Endothelial cell of umbilical vein (primary cell): ENCODE results near the gene ELANE. TPM values are rescaled to one million over a fixed set of nuclear protein-coding genes. Genes with fewer than 3 reads are reported as not detected.

Experiments used
- BruUV-seq: library from RNA; stranded (reverse); fragments of 400-500 nt; replicated peaks from 2 replicates; lab custom pipeline; 2021; lab: Mats Ljungman, UMichigan
- CTCF ChIA-PET: fragments of 300-600, 350-600 bp; sonication (Branson Sonifier 250); formaldehyde crosslinking; loops from one replicate; lab custom pipeline; 2021; ENCODE audit warnings: antibody characterized with exemption, inconsistent platforms; lab: Charles Lee
- POLR2A ChIA-PET: fragments of 300-600, 350-600 bp; sonication (Branson Sonifier 250); formaldehyde crosslinking; loops from one replicate; lab custom pipeline; 2021; ENCODE audit warnings: antibody characterized with exemption, inconsistent platforms; lab: Charles Lee
- DNase-seq: peaks from one replicate; pipeline ENCODE4 v3.0.0-alpha.2; 2011; ENCODE audit warnings: low read depth, low spot score
- FAIRE-seq: peaks from 2 replicates; lab custom pipeline; 2011; peaks lifted over from hg19 to GRCh38; lab: Jason Lieb, UNC
- H2AFZ ChIP-seq: 2 replicates; pipeline ENCODE4 v1.6.0; 2012; ENCODE audit warnings: low read depth, low read length, control low read depth, inconsistent platforms
- H3K27ac ChIP-seq: 2 replicates; pipeline ENCODE4 v1.5.1; 2011; ENCODE audit warnings: low read depth, mild to moderate bottlenecking, control low read depth, low read length, moderate library complexity; ENCODE audit not compliant: insufficient read depth
- H3K27me3 ChIP-seq, 2 experiments: 2 replicates each; pipeline versions ENCODE4 v1.6.0 to v1.6.1; 2011; ENCODE audit warnings: low read length in 2 of 2, mixed read lengths in 1 of 2; ENCODE audit not compliant: control insufficient read depth in 2 of 2, insufficient read depth in 2 of 2
- H3K36me3 ChIP-seq, 2 experiments: 2 replicates in 1 of 2; 3 replicates in 1 of 2; pipeline ENCODE4 v1.5.1; 2011; ENCODE audit warnings: low read length in 2 of 2, mild to moderate bottlenecking in 1 of 2, moderate library complexity in 1 of 2; ENCODE audit not compliant: control insufficient read depth in 2 of 2, insufficient read depth in 2 of 2; ENCODE audit errors: extremely low read depth in 1 of 2
- H3K4me1 ChIP-seq: 3 replicates; pipeline ENCODE4 v1.5.1; 2011; ENCODE audit warnings: mild to moderate bottlenecking, low read length; ENCODE audit not compliant: control insufficient read depth, insufficient read depth; ENCODE audit errors: extremely low read depth
- H3K4me2 ChIP-seq: 2 replicates; pipeline ENCODE4 v1.6.1; 2011; ENCODE audit warnings: low read length, control low read depth, mixed read lengths; ENCODE audit not compliant: insufficient read depth
- H3K4me3 ChIP-seq, 3 experiments: fragments of 200-600 bp in 1 of 3; sonication (generic), shearing (Covaris generic) in 1 of 3; replicated peaks in 1 of 3; 2 replicates each; pipeline ENCODE4 v1.5.1; 2011 to 2016; ENCODE audit warnings: control low read depth in 3 of 3, low read length in 3 of 3, mild to moderate bottlenecking in 2 of 3, inconsistent platforms in 1 of 3, low read depth in 1 of 3, moderate library complexity in 1 of 3; ENCODE audit not compliant: insufficient read depth in 1 of 3
- H3K79me2 ChIP-seq: 2 replicates; pipeline ENCODE4 v1.6.0; 2012; ENCODE audit warnings: low read length, inconsistent platforms; ENCODE audit not compliant: control insufficient read depth, insufficient read depth
- H3K9ac ChIP-seq: replicated peaks from 2 replicates; pipeline ENCODE3; 2011; ENCODE audit warnings: low read length, control low read depth; ENCODE audit not compliant: insufficient read depth; ENCODE audit errors: extremely low read depth
- H3K9me1 ChIP-seq: replicated peaks from 3 replicates; pipeline ENCODE4 v1.6.0; 2011; ENCODE audit warnings: mild to moderate bottlenecking, low read length; ENCODE audit not compliant: control insufficient read depth, insufficient read depth; ENCODE audit errors: extremely low read depth
- H3K9me3 ChIP-seq: replicated peaks from 2 replicates; pipeline ENCODE4 v1.5.1; 2012; ENCODE audit warnings: low read length, inconsistent platforms; ENCODE audit not compliant: control insufficient read depth, insufficient read depth
- H4K20me1 ChIP-seq: replicated peaks from 2 replicates; pipeline ENCODE3; 2011; ENCODE audit warnings: mild to moderate bottlenecking, low read length; ENCODE audit not compliant: control insufficient read depth, insufficient read depth; ENCODE audit errors: extremely low read depth
- CTCF ChIP-seq, 2 donors: IDR thresholded peaks; 1 replicate in 1 of 2; 2 replicates in 1 of 2; pipeline ENCODE4 v1.5.1; 2011; ENCODE audit warnings: low read length in 2 of 2, mild to moderate bottlenecking in 2 of 2, moderate library complexity in 2 of 2, control low read depth in 1 of 2, inconsistent platforms in 1 of 2, low read depth in 1 of 2; ENCODE audit not compliant: insufficient read depth in 1 of 2; ENCODE audit errors: extremely low read depth in 1 of 2
- FOS ChIP-seq: IDR thresholded peaks from 2 replicates; pipeline ENCODE4 v1.6.1; 2011; ENCODE audit warnings: mild to moderate bottlenecking, low read length, moderate library complexity, borderline replicate concordance; ENCODE audit not compliant: insufficient read depth
- GATA2 ChIP-seq: IDR thresholded peaks from 2 replicates; pipeline ENCODE4 v1.7.0; 2011; ENCODE audit warnings: low read depth, mild to moderate bottlenecking, moderate library complexity, mixed read lengths, low read length; ENCODE audit not compliant: insufficient read length, insufficient read depth
- JUN ChIP-seq: IDR thresholded peaks from 2 replicates; pipeline ENCODE4 v1.6.1; 2011; ENCODE audit warnings: borderline replicate concordance, low read depth; ENCODE audit not compliant: insufficient read length, insufficient read depth
- MAX ChIP-seq: IDR thresholded peaks from 2 replicates; pipeline ENCODE4 v1.6.1; 2011; ENCODE audit not compliant: insufficient read depth, insufficient read length
- POLR2A ChIP-seq: IDR thresholded peaks from 2 replicates; pipeline ENCODE4 v1.6.1; 2012; ENCODE audit warnings: low read depth, mild to moderate bottlenecking, control low read depth, low read length
- POLR2AphosphoS5 ChIP-seq: IDR thresholded peaks from 2 replicates; pipeline ENCODE4 v1.6.1; 2012; ENCODE audit warnings: low read depth, mild to moderate bottlenecking, control low read depth, low read length, moderate library complexity; ENCODE audit not compliant: insufficient read depth
- dilution Hi-C: fragments of 300-500 bp; cut with MboI; formaldehyde crosslinking; loops from one replicate; pipeline ENCODE4 v1.15.0; 2019; ENCODE audit warnings: low sequenced_read_pairs; ENCODE audit not compliant: extremely low pct_ligation_motif_present
- intact Hi-C: fragments of 100-400 bp; cut with micrococcal nuclease; formaldehyde crosslinking; loops from one replicate; pipeline ENCODE4 v1.10.0; 2022
- polyA plus RNA-seq, 4 experiments: library from polyadenylated mRNA; depleted of rRNA in 3 of 4; stranded (reverse) in 3 of 4; unstranded in 1 of 4; fragments of >200 nt; gene quantifications; 2 replicates each; pipeline versions ENCODE4 v1.2.1 to v1.2.3, GENCODE V29; 2011 to 2012; ENCODE audit warnings: missing spikeins in 1 of 4
- total RNA-seq: library from RNA; stranded (reverse); gene quantifications from 2 replicates; pipeline ENCODE4 v1.2.3, GENCODE V29; 2021

Gene ELANE
- total and polyA plus RNA-seq, 2 donors (not counting 3 experiments of a cell fraction or from before 2014, with no cell fraction given) = not detected

GRCh38 chr19:827710-828321 is 24.3 kb upstream of the ELANE start, which contains the start of gene AZU1:
Gene AZU1 (plus strand): TSS chr19:827837. CDS start chr19:827847, 10 bp downstream.
- no peaks in the 10 kb centered on the region for H3K36me3 ChIP-seq
- no peak within 1 kb of the TSS for H3K4me3 ChIP-seq
- FAIRE-seq (no peak), DNase-seq (no peak)
- no peak within 1 kb of the TSS for H3K27ac ChIP-seq
- no peaks in the 10 kb centered on the region for H4K20me1 ChIP-seq
- CTCF ChIA-PET = interaction anchor here (0.6 kb wide), 1 partner anchor 33 kb away, joined by 5 read pairs; no protein-coding TSS in a partner anchor
- no peaks in the 10 kb centered on the region for H3K4me1 ChIP-seq
- POLR2A ChIA-PET = no interaction called here
- dilution Hi-C loops = no loop called here
- no TSS peak for BruUV-seq
- intact Hi-C loops = no loop called here
- H3K9me3 ChIP-seq = no peaks in the 10 kb centered on the region
- H3K79me2 ChIP-seq = no peaks in the 10 kb centered on the region
- TF ChIP-seq POLR2AphosphoS5 (no peak), JUN (no peak), POLR2A (no peak), MAX (no peak), GATA2 (no peak), FOS (no peak), CTCF (IDR thresholded peaks at IDR 0.05; ENCODE audit: extremely low read depth in 1 of 2, insufficient read depth in 1 of 2, low read depth in 1 of 2, low read length in 2 of 2) (no peak)
- H3K9me1 ChIP-seq = no peaks in the 10 kb centered on the region
- H3K9ac ChIP-seq = no peak within 1 kb of the TSS
- H3K4me2 ChIP-seq = no peak within 1 kb of the TSS
- H2AFZ ChIP-seq = no peak within 1 kb of the TSS
- H3K27me3 ChIP-seq = no peaks in the 10 kb centered on the region
